Measurements from ENCODE around the gene KRTAP10-1.
"Not testable (repeated sequence)": the region's sequence is repeated elsewhere in the genome, so short reads cannot be mapped to it uniquely, and the experiment has no call there.

Gene KRTAP10-1

DNA sequence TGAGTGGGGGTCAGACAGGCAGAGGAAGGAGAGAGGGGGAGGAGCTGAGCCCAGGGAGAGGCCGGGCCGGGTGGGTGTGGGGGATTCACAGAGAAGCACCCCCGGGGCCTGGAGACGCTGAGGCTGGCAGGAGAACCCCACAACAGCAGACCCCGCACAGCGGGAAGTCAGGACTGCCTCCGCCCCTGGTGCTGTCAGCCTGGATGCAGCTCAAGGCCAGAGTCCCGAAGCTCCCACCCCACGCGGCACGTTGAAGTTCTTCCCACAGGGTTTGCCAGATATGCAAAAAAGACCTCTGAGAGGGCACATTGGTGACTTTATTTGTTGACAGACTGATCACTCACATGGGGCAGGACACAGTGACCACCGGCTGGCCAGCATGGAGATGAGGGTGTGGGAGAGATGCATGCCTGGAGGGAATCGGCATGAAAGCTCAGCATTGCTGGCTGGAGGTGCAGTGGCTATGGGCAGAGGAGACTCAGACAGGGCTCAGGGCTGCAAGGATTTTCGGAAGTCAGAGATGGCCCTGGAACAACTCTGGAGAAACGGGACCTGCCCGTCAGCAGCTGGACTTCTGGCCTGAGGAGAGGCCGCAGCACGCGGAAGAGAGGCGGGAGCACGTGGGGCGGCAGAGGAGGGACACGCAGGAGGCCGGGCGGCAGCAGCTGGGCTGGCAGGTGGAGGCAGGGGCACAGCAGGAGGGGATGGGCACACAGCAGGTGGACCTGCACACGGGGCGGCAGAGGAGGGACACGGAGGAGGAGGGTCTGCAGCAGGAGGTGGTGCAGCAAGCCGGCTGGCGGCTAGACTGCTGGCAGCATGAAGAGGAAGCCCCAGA lies 17.7 kb upstream of the KRTAP10-1 start:
- Mint-ChIP-seq H3K27ac (no peak overlapping the region), H3K4me1 (no peaks in the 10 kb centered on the region), H3K9me3 (peaks cover 5% of the 10 kb centered on the region), H3K4me3 (no peak overlapping the region), H3K36me3 (no peaks in the 10 kb centered on the region)
- no peak for DNase-seq (ENCODE audit: low spot score in 2 of 2)
- ATAC-seq, result no peak

DNA sequence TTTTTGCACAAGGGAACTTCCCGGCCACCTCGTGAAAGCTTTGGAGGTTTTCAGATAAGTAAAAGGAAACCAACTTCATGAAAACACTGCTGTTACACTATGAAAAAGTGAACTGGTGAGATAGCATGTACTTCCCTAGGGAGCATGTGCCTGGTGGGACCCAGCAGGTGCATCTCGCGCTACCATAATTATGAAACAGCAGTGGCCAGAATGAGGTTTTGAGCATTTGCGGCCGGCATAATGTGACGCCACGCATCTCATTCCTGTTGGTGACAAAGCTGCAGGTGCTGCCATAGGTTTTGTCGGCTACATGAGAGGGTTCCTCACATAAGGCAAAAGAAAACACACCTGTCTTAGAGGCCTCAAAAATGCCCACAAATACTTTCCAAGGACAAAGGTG lies 16.9 kb upstream of the KRTAP10-1 start:
- no peaks in the 10 kb centered on the region for H3K36me3 Mint-ChIP-seq

GRCh38 chr21:44555200-44555875 lies 15.3 kb upstream of the KRTAP10-1 start:
- H3K36me3 Mint-ChIP-seq, result no peaks in the 10 kb centered on the region
- H3K27ac Mint-ChIP-seq, result no peak overlapping the region
- no peaks in the 10 kb centered on the region for H3K9me3 Mint-ChIP-seq
- H3K4me3 Mint-ChIP-seq, result no peak overlapping the region
- peak in 1 of 2 donors; percentile 36 for DNase-seq (ENCODE audit: low spot score in 2 of 2)
- ATAC-seq, result no peak
- H3K4me1 Mint-ChIP-seq, result no peaks in the 10 kb centered on the region

More for the DNA sequence above, 16.9 kb upstream of the KRTAP10-1 start:
- ATAC-seq, result no peak
- Mint-ChIP-seq H3K27ac (no peak overlapping the region), H3K9me3 (peaks cover 5% of the 10 kb centered on the region), H3K4me1 (no peaks in the 10 kb centered on the region), H3K4me3 (no peak overlapping the region)
- DNase-seq (ENCODE audit: low spot score in 2 of 2), result no peak

GRCh38 chr21:44552681-44553080 lies 12.7 kb upstream of the KRTAP10-1 start:
- H3K4me3 Mint-ChIP-seq, result no peak overlapping the region
- H3K27ac Mint-ChIP-seq, result no peak overlapping the region
- DNase-seq (ENCODE audit: low spot score in 2 of 2), result peak in 1 of 2 donors; percentile 38
- no peaks in the 10 kb centered on the region for H3K36me3 Mint-ChIP-seq
- peaks cover 8% of the 10 kb centered on the region for H3K4me1 Mint-ChIP-seq
- peaks cover 1% of the 10 kb centered on the region for H3K9me3 Mint-ChIP-seq
- no peak for ATAC-seq

- Mint-ChIP-seq H3K4me3 (no peak overlapping the region), H3K4me1 (peaks cover 14% of the 10 kb centered on the region), H3K27ac (no peak overlapping the region), H3K36me3 (no peaks in the 10 kb centered on the region), H3K9me3 (peaks cover 5% of the 10 kb centered on the region)
- no peak for ATAC-seq
- DNase-seq (ENCODE audit: low spot score in 2 of 2), result peak in 1 of 2 donors; percentile 40
Measured at GRCh38 chr21:44552136-44552535, 12.1 kb upstream of the KRTAP10-1 start.

DNA sequence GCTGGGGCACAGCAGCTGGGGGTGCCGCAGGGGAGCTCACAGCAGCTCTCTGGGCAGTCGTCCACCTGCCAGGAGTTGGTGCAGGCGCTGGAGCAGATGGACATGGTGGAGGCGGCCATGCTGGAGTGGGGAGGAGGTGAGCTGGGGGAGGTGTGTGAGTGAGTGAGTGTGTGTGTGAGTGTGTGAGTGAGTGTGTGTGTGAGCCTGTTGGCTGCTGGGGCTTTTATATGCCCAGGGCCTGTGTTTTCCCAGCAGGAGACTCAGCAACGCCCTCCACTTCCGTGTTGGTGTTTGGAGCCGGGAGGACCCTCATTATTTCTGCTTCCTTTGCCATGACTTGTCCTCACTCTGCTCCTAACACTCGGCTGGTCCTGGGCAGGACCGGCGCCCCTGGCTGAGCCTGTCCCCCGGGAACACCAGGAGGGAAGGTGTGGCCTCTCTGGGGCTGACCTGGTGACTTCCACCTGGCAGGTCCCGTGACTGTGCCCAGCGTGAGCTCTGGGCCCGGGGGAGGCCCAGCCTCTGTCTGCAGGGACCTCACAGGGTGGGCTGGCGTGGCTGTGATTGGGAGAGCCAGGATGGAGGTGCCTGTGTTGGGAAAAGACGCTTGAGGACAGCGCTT lies 11.5 kb upstream of the KRTAP10-1 start, which contains the start of gene KRTAP10-2:
KRTAP10-2 (minus strand) TSS at position 166 of the 622 bp plus-strand sequence; CDS start at position 119, 47 bp downstream.
- peak in 1 of 2 donors; percentile 37 for DNase-seq (ENCODE audit: low spot score in 2 of 2)

GRCh38 chr21:44550807-44551206 lies 10.8 kb upstream of the KRTAP10-1 start:
- no peak for ATAC-seq
- peak in 1 of 2 donors; percentile 29 for DNase-seq (ENCODE audit: low spot score in 2 of 2)
- H3K36me3 Mint-ChIP-seq, result no peaks in the 10 kb centered on the region
- peaks cover 12% of the 10 kb centered on the region for H3K9me3 Mint-ChIP-seq
- no peak overlapping the region for H3K4me3 Mint-ChIP-seq
- H3K27ac Mint-ChIP-seq, result no peak overlapping the region
- peaks cover 16% of the 10 kb centered on the region for H3K4me1 Mint-ChIP-seq

More for the DNA sequence above, 11.5 kb upstream of the KRTAP10-1 start, which contains the start of gene KRTAP10-2:
- no peak for ATAC-seq
- no peak within 1 kb of the TSS for H3K27ac Mint-ChIP-seq
- no peaks in the 10 kb centered on the region for H3K36me3 Mint-ChIP-seq
- H3K4me1 Mint-ChIP-seq, result peaks cover 16% of the 10 kb centered on the region
- no peak within 1 kb of the TSS for H3K4me3 Mint-ChIP-seq
- peaks cover 12% of the 10 kb centered on the region for H3K9me3 Mint-ChIP-seq

DNA sequence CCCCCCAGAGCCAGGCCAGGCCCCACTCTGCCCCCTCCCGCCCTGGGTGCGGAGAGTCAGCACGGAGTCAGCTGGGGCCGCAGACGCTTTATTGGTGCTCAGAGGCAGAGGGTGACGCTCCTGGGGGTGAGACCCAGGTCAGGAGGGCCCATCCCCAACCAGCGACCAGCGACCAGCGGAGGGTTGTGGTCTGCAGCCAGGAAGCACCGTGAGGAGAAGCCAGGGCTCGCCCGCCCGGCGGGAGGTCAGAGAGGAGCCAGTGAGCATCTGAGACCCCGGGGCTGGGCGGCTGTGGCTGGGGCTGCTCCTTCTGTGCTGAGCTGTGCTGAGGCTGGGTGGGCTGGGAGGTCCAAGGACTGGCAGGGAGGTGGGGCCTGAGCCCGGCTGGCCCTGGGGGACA lies 10.3 kb upstream of the KRTAP10-1 start:
- not testable (repeated sequence) for ATAC-seq, H3K4me3 Mint-ChIP-seq, H3K36me3 Mint-ChIP-seq, H3K27ac Mint-ChIP-seq
- peaks cover 16% of the 10 kb centered on the region for H3K4me1 Mint-ChIP-seq
- H3K9me3 Mint-ChIP-seq, result peaks cover 17% of the 10 kb centered on the region
- DNase-seq (ENCODE audit: low spot score in 2 of 2), result peak in 1 of 2 donors; percentile 32

GRCh38 chr21:44549525-44550211 lies 9.7 kb upstream of the KRTAP10-1 start:
- H3K27ac Mint-ChIP-seq, result no peak overlapping the region
- no peak overlapping the region for H3K4me3 Mint-ChIP-seq
- H3K4me1 Mint-ChIP-seq, result peaks cover 16% of the 10 kb centered on the region
- ATAC-seq, result no peak
- DNase-seq (ENCODE audit: low spot score in 2 of 2), result peak in 1 of 2 donors; percentile 42
- H3K36me3 Mint-ChIP-seq, result no peaks in the 10 kb centered on the region
- H3K9me3 Mint-ChIP-seq, result peaks cover 17% of the 10 kb centered on the region

DNA sequence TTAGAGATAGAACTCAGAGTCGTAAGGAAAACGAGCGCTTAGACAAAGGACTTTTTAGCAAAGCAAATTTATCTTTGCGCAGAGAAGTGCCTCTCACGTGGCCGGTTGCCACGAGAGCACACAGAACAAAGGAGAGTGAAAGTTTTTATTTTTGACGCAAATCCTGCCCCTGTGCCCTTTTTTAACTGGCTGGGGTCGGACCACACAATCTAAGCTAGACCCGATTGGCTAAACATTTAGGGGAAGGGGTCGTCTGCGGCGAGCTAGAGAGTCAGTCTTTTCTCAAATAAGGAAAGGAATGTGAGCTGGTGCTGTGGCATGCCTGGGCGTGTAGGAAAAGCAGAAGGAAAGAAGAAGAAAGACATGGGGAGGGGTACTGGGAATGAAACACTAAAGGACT lies 8.9 kb upstream of the KRTAP10-1 start:
- ATAC-seq, result no peak
- DNase-seq (ENCODE audit: low spot score in 2 of 2), result no peak
- Mint-ChIP-seq H3K36me3 (no peaks in the 10 kb centered on the region), H3K4me1 (peaks cover 16% of the 10 kb centered on the region), H3K4me3 (no peak overlapping the region), H3K9me3 (peaks cover 17% of the 10 kb centered on the region), H3K27ac (peak overlapping the region; percentile 94)

DNA sequence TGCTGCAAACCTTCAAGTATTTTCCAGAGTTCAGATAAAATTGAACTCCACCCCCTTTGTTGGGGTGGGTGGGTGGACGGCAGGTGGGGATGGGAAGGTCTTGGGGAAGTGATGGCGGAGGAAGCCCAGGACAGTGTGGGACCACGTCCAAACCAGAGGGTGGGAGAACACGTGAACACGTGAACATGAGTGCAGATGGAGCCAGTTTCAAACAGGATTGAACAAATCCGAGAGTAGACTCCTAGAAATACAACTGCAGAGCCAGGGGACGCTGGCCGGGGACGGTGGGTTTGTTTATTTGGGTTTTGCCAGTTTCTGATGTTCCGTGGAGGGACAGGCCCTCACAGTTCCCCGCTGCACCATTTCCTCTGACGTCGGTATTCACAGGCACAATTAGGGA lies 8.4 kb upstream of the KRTAP10-1 start:
- no peak for DNase-seq (ENCODE audit: low spot score in 2 of 2)
- peaks cover 17% of the 10 kb centered on the region for H3K9me3 Mint-ChIP-seq
- H3K4me3 Mint-ChIP-seq, result no peak overlapping the region
- peak overlapping the region; percentile 94 for H3K27ac Mint-ChIP-seq
- peaks cover 16% of the 10 kb centered on the region for H3K4me1 Mint-ChIP-seq
- no peaks in the 10 kb centered on the region for H3K36me3 Mint-ChIP-seq
- ATAC-seq, result no peak

DNA sequence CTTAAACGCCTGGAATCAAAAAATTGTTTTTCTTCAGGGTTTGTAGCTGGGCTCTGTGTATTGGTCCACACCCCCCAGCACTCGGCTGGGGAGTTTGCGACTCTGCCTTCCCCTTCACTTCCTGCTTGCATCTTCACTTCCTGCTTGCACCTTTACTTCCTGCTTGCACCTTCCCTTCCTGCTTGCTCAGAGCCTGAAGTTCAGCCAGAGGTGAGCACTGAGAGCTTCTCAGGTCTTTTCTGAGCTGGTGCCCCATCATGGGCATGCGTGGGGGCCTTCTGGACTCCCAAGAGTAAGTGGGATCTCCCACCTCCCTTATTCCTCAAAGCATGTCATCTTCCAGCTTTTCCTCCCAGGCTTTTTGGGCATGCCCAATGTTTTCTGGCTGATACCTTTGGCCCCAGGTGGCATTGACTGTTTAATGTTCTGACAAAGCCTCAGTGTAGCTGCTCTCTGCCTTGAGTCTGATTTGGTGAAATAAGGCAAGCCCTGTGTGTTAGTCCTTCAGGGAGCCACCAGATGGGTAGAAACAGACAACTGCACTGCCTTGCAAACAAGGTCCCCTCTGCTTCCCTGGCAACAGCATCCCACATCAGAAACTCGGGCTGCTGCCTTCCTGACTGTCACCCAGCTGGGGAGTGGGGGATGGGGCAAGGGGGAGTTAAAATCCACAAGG lies 7.8 kb upstream of the KRTAP10-1 start:
- no peaks in the 10 kb centered on the region for H3K36me3 Mint-ChIP-seq
- peaks cover 17% of the 10 kb centered on the region for H3K9me3 Mint-ChIP-seq
- ATAC-seq, result peak; percentile 48
- H3K27ac Mint-ChIP-seq, result peak overlapping the region; percentile 94
- peak in 1 of 2 donors; percentile 48 for DNase-seq (ENCODE audit: low spot score in 2 of 2)
- peaks cover 16% of the 10 kb centered on the region for H3K4me1 Mint-ChIP-seq
- peak overlapping the region; percentile 51 for H3K4me3 Mint-ChIP-seq

DNA sequence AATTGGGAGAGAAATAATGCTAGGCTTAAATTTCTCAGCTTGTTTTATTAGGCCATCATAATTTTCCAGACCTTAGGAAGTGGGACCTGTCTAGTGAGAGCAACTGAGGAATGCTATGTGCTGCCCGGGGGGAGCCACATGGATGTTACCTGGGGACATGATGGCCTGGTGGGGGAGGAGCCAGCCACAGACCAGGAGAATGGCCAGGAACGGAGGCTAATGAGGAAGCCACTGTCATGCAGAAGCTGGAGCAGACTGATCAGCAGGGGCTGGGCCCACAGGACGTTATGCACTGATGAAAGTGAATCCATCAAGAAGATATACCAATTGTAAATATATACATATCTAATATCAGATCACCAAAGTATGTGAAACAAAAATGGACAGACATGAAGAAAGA lies 4.6 kb upstream of the KRTAP10-1 start:
- DNase-seq (ENCODE audit: low spot score in 2 of 2) (no peak), ATAC-seq (no peak)
- H3K9me3 Mint-ChIP-seq, result peaks cover 17% of the 10 kb centered on the region
- H3K36me3 Mint-ChIP-seq, result no peaks in the 10 kb centered on the region
- H3K4me1 Mint-ChIP-seq, result peaks cover 16% of the 10 kb centered on the region
- H3K27ac Mint-ChIP-seq, result no peak overlapping the region
- H3K4me3 Mint-ChIP-seq, result no peak overlapping the region

GRCh38 chr21:44542716-44543115 lies 2.7 kb upstream of the KRTAP10-1 start:
- H3K4me1 Mint-ChIP-seq, result peaks cover 8% of the 10 kb centered on the region
- ATAC-seq, result no peak

More at GRCh38 chr21:44542716-44543115, 2.7 kb upstream of the KRTAP10-1 start:
- H3K4me3 Mint-ChIP-seq, result no peak overlapping the region
- no peak overlapping the region for H3K27ac Mint-ChIP-seq
- H3K9me3 Mint-ChIP-seq, result peaks cover 16% of the 10 kb centered on the region
- DNase-seq (ENCODE audit: low spot score in 2 of 2), result no peak
- H3K36me3 Mint-ChIP-seq, result no peaks in the 10 kb centered on the region
